ENCODE data around the gene RETREG1.

- TF ChIP-seq CTCF (IDR thresholded peaks at IDR 0.05; ENCODE audit: poor library complexity) (peak; percentile 81), EZH2 (IDR thresholded peaks at IDR 0.05; ENCODE audit: borderline replicate concordance) (no peak)
These were observed 160.5 kb downstream of the RETREG1 start for GRCh38 chr5:16456103-16456832.
